Measurements from ENCODE around the gene PSENEN.

DNA sequence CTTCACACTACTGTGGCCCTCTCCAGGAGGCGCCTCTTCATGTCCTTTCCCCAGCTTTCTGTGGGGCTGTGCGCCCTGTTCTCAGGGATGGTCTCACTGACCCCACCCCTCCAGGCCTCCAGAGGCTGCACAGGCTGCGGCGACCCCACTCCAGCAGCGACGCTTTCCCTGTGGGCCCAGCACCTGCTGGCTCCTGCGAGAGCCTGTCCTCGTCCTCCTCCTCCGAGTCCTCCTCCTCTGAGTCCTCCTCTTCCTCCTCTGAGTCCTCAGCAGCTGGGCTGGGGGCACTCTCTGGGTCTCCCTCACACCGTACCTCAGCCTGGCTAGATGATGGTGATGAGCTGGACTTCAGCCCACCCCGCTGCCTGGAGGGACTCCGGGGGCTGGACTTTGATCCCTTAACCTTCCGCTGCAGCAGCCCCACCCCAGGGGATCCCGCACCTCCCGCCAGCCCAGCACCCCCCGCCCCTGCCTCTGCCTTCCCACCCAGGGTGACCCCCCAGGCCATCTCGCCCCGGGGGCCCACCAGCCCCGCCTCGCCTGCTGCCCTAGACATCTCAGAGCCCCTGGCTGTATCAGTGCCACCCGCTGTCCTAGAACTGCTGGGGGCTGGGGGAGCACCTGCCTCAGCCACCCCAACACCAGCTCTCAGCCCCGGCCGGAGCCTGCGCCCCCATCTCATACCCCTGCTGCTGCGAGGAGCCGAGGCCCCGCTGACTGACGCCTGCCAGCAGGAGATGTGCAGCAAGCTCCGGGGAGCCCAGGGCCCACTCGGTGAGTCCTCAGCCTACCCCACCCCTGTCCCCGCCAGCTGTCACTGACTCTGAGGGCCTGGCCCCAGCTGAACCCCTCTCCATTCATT, 41.1 kb downstream of the PSENEN start:
- TF ChIP-seq, protein P1, sequence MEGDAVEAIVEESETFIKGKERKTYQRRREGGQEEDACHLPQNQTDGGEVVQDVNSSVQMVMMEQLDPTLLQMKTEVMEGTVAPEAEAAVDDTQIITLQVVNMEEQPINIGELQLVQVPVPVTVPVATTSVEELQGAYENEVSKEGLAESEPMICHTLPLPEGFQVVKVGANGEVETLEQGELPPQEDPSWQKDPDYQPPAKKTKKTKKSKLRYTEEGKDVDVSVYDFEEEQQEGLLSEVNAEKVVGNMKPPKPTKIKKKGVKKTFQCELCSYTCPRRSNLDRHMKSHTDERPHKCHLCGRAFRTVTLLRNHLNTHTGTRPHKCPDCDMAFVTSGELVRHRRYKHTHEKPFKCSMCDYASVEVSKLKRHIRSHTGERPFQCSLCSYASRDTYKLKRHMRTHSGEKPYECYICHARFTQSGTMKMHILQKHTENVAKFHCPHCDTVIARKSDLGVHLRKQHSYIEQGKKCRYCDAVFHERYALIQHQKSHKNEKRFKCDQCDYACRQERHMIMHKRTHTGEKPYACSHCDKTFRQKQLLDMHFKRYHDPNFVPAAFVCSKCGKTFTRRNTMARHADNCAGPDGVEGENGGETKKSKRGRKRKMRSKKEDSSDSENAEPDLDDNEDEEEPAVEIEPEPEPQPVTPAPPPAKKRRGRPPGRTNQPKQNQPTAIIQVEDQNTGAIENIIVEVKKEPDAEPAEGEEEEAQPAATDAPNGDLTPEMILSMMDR (IDR thresholded peaks at IDR 0.05): no peak
- TF ChIP-seq POLR2AphosphoS5 (IDR thresholded peaks at IDR 0.05): no peak
